GM12874 (cell line): Measurements from ENCODE around the gene GAS2L1.

Experiments
- CTCF ChIP-seq: IDR thresholded peaks from 2 replicates; pipeline ENCODE4 v1.5.1; 2011; ENCODE audit warnings: low read depth, mild to moderate bottlenecking, control low read depth, low read length, moderate library complexity; ENCODE audit not compliant: insufficient read depth

The GAS2L1 gene

GRCh38 chr22:29284196-29284595 lies 22.3 kb upstream of the GAS2L1 start:
- TF ChIP-seq CTCF, result no peak

- no peak for TF ChIP-seq CTCF
These were observed 17.6 kb upstream of the GAS2L1 start for GRCh38 chr22:29288837-29289236.

- no peak for TF ChIP-seq CTCF
These were observed 16.4 kb upstream of the GAS2L1 start for GRCh38 chr22:29290061-29290460.

- TF ChIP-seq CTCF, result no peak
These were observed 15.2 kb upstream of the GAS2L1 start for GRCh38 chr22:29291215-29291614.

- TF ChIP-seq CTCF, result no peak
These were observed 14.1 kb upstream of the GAS2L1 start for GRCh38 chr22:29292379-29292778.

- TF ChIP-seq CTCF, result no peak
These were observed 7.8 kb upstream of the GAS2L1 start for GRCh38 chr22:29298641-29299040.

GRCh38 chr22:29299136-29299900 lies 7.1 kb upstream of the GAS2L1 start:
- TF ChIP-seq CTCF, result no peak
